ENCODE results near the gene WNK1.

Gene WNK1

GRCh38 chr12:730550-730949 is 21.8 kb upstream of the WNK1 start:
- no peak for TF ChIP-seq CTCF (IDR thresholded peaks at IDR 0.05; ENCODE audit: insufficient read depth, low read length, poor library complexity, severe bottlenecking)
- DNase-seq (ENCODE audit: extremely low read depth, insufficient read length), result no peak
- Histone ChIP-seq H3K27me3 (replicated peaks; ENCODE audit: control insufficient read depth, insufficient read depth, low read length) (no peaks in the 10 kb centered on the region), H3K36me3 (ENCODE audit: control insufficient read depth, insufficient read depth, low read length) (no peaks in the 10 kb centered on the region), H3K4me3 (replicated peaks; ENCODE audit: low read depth, low read length) (no peak overlapping the region)

- no peak for DNase-seq (ENCODE audit: extremely low read depth, insufficient read length)
- H3K4me3 ChIP-seq (replicated peaks; ENCODE audit: low read depth, low read length), result no peak overlapping the region
- TF ChIP-seq CTCF (IDR thresholded peaks at IDR 0.05; ENCODE audit: insufficient read depth, low read length, poor library complexity, severe bottlenecking), result no peak
Observed at GRCh38 chr12:737122-737739, 15.1 kb upstream of the WNK1 start.

GRCh38 chr12:738712-739111 is 13.7 kb upstream of the WNK1 start:
- Histone ChIP-seq H3K4me3 (replicated peaks; ENCODE audit: low read depth, low read length) (no peak overlapping the region), H3K36me3 (ENCODE audit: control insufficient read depth, insufficient read depth, low read length) (no peaks in the 10 kb centered on the region), H3K27me3 (replicated peaks; ENCODE audit: control insufficient read depth, insufficient read depth, low read length) (no peaks in the 10 kb centered on the region)
- no peak for DNase-seq (ENCODE audit: extremely low read depth, insufficient read length)
- TF ChIP-seq CTCF (IDR thresholded peaks at IDR 0.05; ENCODE audit: insufficient read depth, low read length, poor library complexity, severe bottlenecking), result no peak

More at GRCh38 chr12:737122-737739, 15.1 kb upstream of the WNK1 start:
- Histone ChIP-seq H3K27me3 (replicated peaks; ENCODE audit: control insufficient read depth, insufficient read depth, low read length) (no peaks in the 10 kb centered on the region), H3K36me3 (ENCODE audit: control insufficient read depth, insufficient read depth, low read length) (no peaks in the 10 kb centered on the region)

GRCh38 chr12:739349-739748 is 13.0 kb upstream of the WNK1 start:
- DNase-seq (ENCODE audit: extremely low read depth, insufficient read length), result no peak
- no peaks in the 10 kb centered on the region for H3K27me3 ChIP-seq (replicated peaks; ENCODE audit: control insufficient read depth, insufficient read depth, low read length)
- no peaks in the 10 kb centered on the region for H3K36me3 ChIP-seq (ENCODE audit: control insufficient read depth, insufficient read depth, low read length)
- TF ChIP-seq CTCF (IDR thresholded peaks at IDR 0.05; ENCODE audit: insufficient read depth, low read length, poor library complexity, severe bottlenecking), result no peak
- no peak overlapping the region for H3K4me3 ChIP-seq (replicated peaks; ENCODE audit: low read depth, low read length)

- no peak for DNase-seq (ENCODE audit: extremely low read depth, insufficient read length)
- TF ChIP-seq CTCF (IDR thresholded peaks at IDR 0.05; ENCODE audit: insufficient read depth, low read length, poor library complexity, severe bottlenecking), result no peak
- no peaks in the 10 kb centered on the region for H3K36me3 ChIP-seq (ENCODE audit: control insufficient read depth, insufficient read depth, low read length)
- H3K27me3 ChIP-seq (replicated peaks; ENCODE audit: control insufficient read depth, insufficient read depth, low read length), result no peaks in the 10 kb centered on the region
- no peak overlapping the region for H3K4me3 ChIP-seq (replicated peaks; ENCODE audit: low read depth, low read length)
Observed at GRCh38 chr12:740921-741320, 11.5 kb upstream of the WNK1 start.
